GM21576 (cell line): ENCODE data around the gene SMG5.
"Not testable (repeated sequence)": the region's sequence is repeated elsewhere in the genome, so short reads cannot be mapped to it uniquely, and the experiment has no call there.

ENCODE experiments used
- ATAC-seq: cut with Tn5 transposase; IDR thresholded peaks from one replicate; pipeline ENCODE4 v1.9.1; 2021; ENCODE audit warnings: mild to moderate bottlenecking, moderate library complexity; ENCODE audit not compliant: unreplicated experiment

The SMG5 gene

GRCh38 chr1:156216361-156217086 lies 66.1 kb downstream of the SMG5 start:
- not testable (repeated sequence) for ATAC-seq

- no peak for ATAC-seq
Measured at GRCh38 chr1:156214024-156214748, 68.4 kb downstream of the SMG5 start.

- ATAC-seq = no peak
Measured at GRCh38 chr1:156213644-156213966, 69.0 kb downstream of the SMG5 start.

- peak; percentile 88 for ATAC-seq
Measured at GRCh38 chr1:156212833-156213643, 69.6 kb downstream of the SMG5 start, which contains the start of gene PMF1. Gene PMF1, plus strand, starts transcription at chr1:156213007. Its CDS starts 9 bp downstream, at chr1:156213016.

GRCh38 chr1:156212130-156212529 lies 70.5 kb downstream of the SMG5 start:
- ATAC-seq = no peak

- ATAC-seq = no peak
Measured at GRCh38 chr1:156211243-156211642, 71.4 kb downstream of the SMG5 start.

- ATAC-seq = no peak
Measured at GRCh38 chr1:156204686-156205085, 77.9 kb downstream of the SMG5 start.

- ATAC-seq = no peak
Measured at GRCh38 chr1:156203331-156203730, 79.3 kb downstream of the SMG5 start.

GRCh38 chr1:156200044-156200443 lies 82.6 kb downstream of the SMG5 start:
- ATAC-seq = no peak
